Caco-2 (cell line): ENCODE data around the gene MADCAM1. TPM values are rescaled to one million over a fixed set of nuclear protein-coding genes. Genes with fewer than 3 reads are reported as not detected.

Experiments used
- BruUV-seq: library from RNA; stranded (reverse); fragments of 400-500 nt; replicated peaks from 2 replicates; lab custom pipeline; 2021; lab: Mats Ljungman, UMichigan
- CTCF ChIA-PET: fragments of 300-600 bp; sonication (Branson Sonifier 250); formaldehyde crosslinking; loops from one replicate; lab custom pipeline; 2022; ENCODE audit warnings: antibody characterized with exemption; lab: Charles Lee
- POLR2A ChIA-PET: fragments of 300-600 bp; sonication (Branson Sonifier 250); formaldehyde crosslinking; loops from one replicate; lab custom pipeline; 2022; ENCODE audit warnings: antibody characterized with exemption; lab: Charles Lee
- DNase-seq, 2 experiments: peaks; one replicate each; pipeline versions ENCODE4 v3.0.0 to v3.0.0-alpha.2; 2020 to 2022
- H3K27me3 ChIP-seq: replicated peaks from 2 replicates; pipeline ENCODE4 v1.6.0; 2011; ENCODE audit warnings: low read length; ENCODE audit not compliant: control insufficient read depth, insufficient read depth
- H3K36me3 ChIP-seq: 2 replicates; pipeline ENCODE4 v1.5.1; 2011; ENCODE audit warnings: low read length; ENCODE audit not compliant: control insufficient read depth, insufficient read depth
- H3K4me1 ChIP-seq: fragments of 250-450 bp; sonication (Bioruptor Pico); 2 replicates; pipeline ENCODE4 v1.5.1; 2020; ENCODE audit warnings: mild to moderate bottlenecking
- H3K4me3 ChIP-seq: 2 replicates; pipeline ENCODE4 v1.5.1; 2011; ENCODE audit warnings: low read depth, mild to moderate bottlenecking, control low read depth, low read length
- H3K9me3 ChIP-seq: fragments of 250-450 bp; sonication (Bioruptor Pico); 2 replicates; pipeline ENCODE4 v1.5.1; 2020; ENCODE audit warnings: mild to moderate bottlenecking, moderate library complexity
- H3K27ac Mint-ChIP-seq: one replicate; pipeline ENCODE4 v1.8.0; 2022; ENCODE audit warnings: mixed read lengths; ENCODE audit not compliant: unreplicated experiment
- H3K27me3 Mint-ChIP-seq: one replicate; pipeline ENCODE4 v1.8.0; 2022; ENCODE audit warnings: mixed read lengths; ENCODE audit not compliant: insufficient read depth, unreplicated experiment
- H3K36me3 Mint-ChIP-seq: one replicate; pipeline ENCODE4 v1.8.0; 2022; ENCODE audit warnings: mild to moderate bottlenecking, mixed read lengths; ENCODE audit not compliant: insufficient read depth, unreplicated experiment
- H3K4me1 Mint-ChIP-seq: one replicate; pipeline ENCODE4 v1.8.0; 2022; ENCODE audit warnings: low read depth, mixed read lengths; ENCODE audit not compliant: unreplicated experiment
- H3K4me3 Mint-ChIP-seq: one replicate; pipeline ENCODE4 v1.8.0; 2022; ENCODE audit warnings: mild to moderate bottlenecking, moderate library complexity, mixed read lengths; ENCODE audit not compliant: unreplicated experiment
- H3K9me3 Mint-ChIP-seq: one replicate; pipeline ENCODE4 v1.8.0; 2022; ENCODE audit warnings: mixed read lengths; ENCODE audit not compliant: unreplicated experiment
- intact Hi-C: fragments of 100-400 bp; cut with micrococcal nuclease; formaldehyde crosslinking; loops from one replicate; pipeline ENCODE4 v1.10.0; 2022; ENCODE audit not compliant: unreplicated experiment
- total RNA-seq: library from RNA; stranded (reverse); gene quantifications from 2 replicates; pipeline ENCODE4 v1.2.3, GENCODE V29; 2022
- TF ChIP-seq, protein P1 (sequence below), 2 experiments: fragments of 200-600 bp in 1 of 2; IDR thresholded peaks; 1 replicate in 1 of 2; 2 replicates in 1 of 2; pipeline versions ENCODE4 v1.5.1 to v1.8.0; 2011 to 2022; ENCODE audit warnings: antibody characterized with exemption in 1 of 2, control low read depth in 1 of 2, inconsistent platforms in 1 of 2, low read depth in 1 of 2, low read length in 1 of 2, mild to moderate bottlenecking in 1 of 2, moderate library complexity in 1 of 2; ENCODE audit not compliant: insufficient read depth in 1 of 2, severe bottlenecking in 1 of 2, unreplicated experiment in 1 of 2

Gene MADCAM1
- total RNA-seq, 1 experiment from 2014 or later, result 0.73 TPM

GRCh38 chr19:497869-498510 lies 1.7 kb downstream of the MADCAM1 start:
- POLR2A ChIA-PET, result no interaction called here
- DNase-seq, result no peak
- CTCF ChIA-PET, result interaction anchor here (0.6 to 1.6 kb wide), 3 partner anchors 9 to 755 kb away, joined by 3 to 9 read pairs (median 4); no protein-coding TSS in a partner anchor

GRCh38 chr19:498511-498891 lies 2.2 kb downstream of the MADCAM1 start:
- BruUV-seq, result no TSS peak
- TF ChIP-seq, protein P1, sequence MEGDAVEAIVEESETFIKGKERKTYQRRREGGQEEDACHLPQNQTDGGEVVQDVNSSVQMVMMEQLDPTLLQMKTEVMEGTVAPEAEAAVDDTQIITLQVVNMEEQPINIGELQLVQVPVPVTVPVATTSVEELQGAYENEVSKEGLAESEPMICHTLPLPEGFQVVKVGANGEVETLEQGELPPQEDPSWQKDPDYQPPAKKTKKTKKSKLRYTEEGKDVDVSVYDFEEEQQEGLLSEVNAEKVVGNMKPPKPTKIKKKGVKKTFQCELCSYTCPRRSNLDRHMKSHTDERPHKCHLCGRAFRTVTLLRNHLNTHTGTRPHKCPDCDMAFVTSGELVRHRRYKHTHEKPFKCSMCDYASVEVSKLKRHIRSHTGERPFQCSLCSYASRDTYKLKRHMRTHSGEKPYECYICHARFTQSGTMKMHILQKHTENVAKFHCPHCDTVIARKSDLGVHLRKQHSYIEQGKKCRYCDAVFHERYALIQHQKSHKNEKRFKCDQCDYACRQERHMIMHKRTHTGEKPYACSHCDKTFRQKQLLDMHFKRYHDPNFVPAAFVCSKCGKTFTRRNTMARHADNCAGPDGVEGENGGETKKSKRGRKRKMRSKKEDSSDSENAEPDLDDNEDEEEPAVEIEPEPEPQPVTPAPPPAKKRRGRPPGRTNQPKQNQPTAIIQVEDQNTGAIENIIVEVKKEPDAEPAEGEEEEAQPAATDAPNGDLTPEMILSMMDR (IDR thresholded peaks at IDR 0.05; ENCODE audit: insufficient read depth in 1 of 2, low read depth in 1 of 2, low read length in 1 of 2, severe bottlenecking in 1 of 2, unreplicated experiment in 1 of 2), result no peak
- Mint-ChIP-seq H3K27ac (no peak overlapping the region), H3K27me3 (peaks cover 5% of the 10 kb centered on the region), H3K4me3 (peak overlapping the region; percentile 66), H3K36me3 (peaks cover 7% of the 10 kb centered on the region), H3K4me1 (peaks cover 12% of the 10 kb centered on the region), H3K9me3 (peaks cover 8% of the 10 kb centered on the region)
- Histone ChIP-seq H3K27me3 (no peaks in the 10 kb centered on the region), H3K4me3 (no peak overlapping the region), H3K9me3 (no peaks in the 10 kb centered on the region), H3K36me3 (no peaks in the 10 kb centered on the region), H3K4me1 (no peaks in the 10 kb centered on the region; the same call in 1 of the 2 replicates)
- intact Hi-C loops, result no loop called here
- ChIA-PET CTCF (interaction anchor here (1.2 to 1.6 kb wide), 2 partner anchors 8 to 11 kb away, joined by 3 to 9 read pairs; no protein-coding TSS in a partner anchor), POLR2A (no interaction called here)
- DNase-seq, result no peak

More at GRCh38 chr19:497869-498510, 1.7 kb downstream of the MADCAM1 start:
- Mint-ChIP-seq H3K27me3 (peaks cover 5% of the 10 kb centered on the region), H3K4me1 (peaks cover 14% of the 10 kb centered on the region), H3K27ac (no peak overlapping the region), H3K4me3 (peak overlapping the region; percentile 66), H3K9me3 (peaks cover 11% of the 10 kb centered on the region), H3K36me3 (peaks cover 12% of the 10 kb centered on the region)
- TF ChIP-seq, protein P1 (IDR thresholded peaks at IDR 0.05; ENCODE audit: insufficient read depth in 1 of 2, low read depth in 1 of 2, low read length in 1 of 2, severe bottlenecking in 1 of 2, unreplicated experiment in 1 of 2), result no peak
- intact Hi-C loops, result no loop called here
- no peaks in the 10 kb centered on the region for H3K9me3 ChIP-seq
- peak overlapping the region; percentile 40 for H3K4me3 ChIP-seq
- no peaks in the 10 kb centered on the region; the same call in 1 of the 2 replicates for H3K4me1 ChIP-seq
- no peaks in the 10 kb centered on the region for H3K27me3 ChIP-seq
- no peaks in the 10 kb centered on the region for H3K36me3 ChIP-seq
- BruUV-seq, result no TSS peak

GRCh38 chr19:498977-499623 lies 2.8 kb downstream of the MADCAM1 start:
- ChIA-PET CTCF (no interaction called here), POLR2A (no interaction called here)
- Mint-ChIP-seq H3K4me1 (peaks cover 6% of the 10 kb centered on the region), H3K36me3 (peaks cover under 1% of the 10 kb centered on the region), H3K9me3 (peaks cover 2% of the 10 kb centered on the region), H3K4me3 (peak overlapping the region; percentile 66), H3K27me3 (peaks cover 5% of the 10 kb centered on the region), H3K27ac (no peak overlapping the region)
- Histone ChIP-seq H3K36me3 (no peaks in the 10 kb centered on the region), H3K4me3 (no peak overlapping the region), H3K9me3 (no peaks in the 10 kb centered on the region), H3K27me3 (no peaks in the 10 kb centered on the region), H3K4me1 (no peaks in the 10 kb centered on the region; the same call in 1 of the 2 replicates)
- DNase-seq, result no peak
- intact Hi-C loops, result no loop called here
- no TSS peak for BruUV-seq
- TF ChIP-seq, protein P1 (IDR thresholded peaks at IDR 0.05; ENCODE audit: insufficient read depth in 1 of 2, low read depth in 1 of 2, low read length in 1 of 2, severe bottlenecking in 1 of 2, unreplicated experiment in 1 of 2), result no peak
